H1 (cell line): Measurements from ENCODE around the gene ORC6. TPM values are rescaled to one million over a fixed set of nuclear protein-coding genes. Genes with fewer than 3 reads are reported as not detected.

Source experiments
- CTCF ChIA-PET: fragments of 300-600 bp; sonication (Branson Sonifier 250); formaldehyde crosslinking; loops from one replicate; lab custom pipeline; 2021; ENCODE audit not compliant: partially characterized antibody; lab: Charles Lee
- POLR2A ChIA-PET: fragments of 300-600 bp; sonication (Branson Sonifier 250); formaldehyde crosslinking; loops from one replicate; lab custom pipeline; 2021; ENCODE audit warnings: inconsistent platforms; ENCODE audit not compliant: partially characterized antibody; lab: Charles Lee
- DNase-seq, 2 experiments: peaks; one replicate each; pipeline versions ENCODE4 v3.0.0 to v3.0.0-alpha.2; 2010 to 2022; ENCODE audit warnings: low spot score in 2 of 2, low read depth in 1 of 2, mixed read lengths in 1 of 2
- FAIRE-seq: peaks from 2 replicates; lab custom pipeline; 2011; peaks lifted over from hg19 to GRCh38; lab: Jason Lieb, UNC
- H2AFZ ChIP-seq: 2 replicates; pipeline ENCODE4 v1.8.1; 2012; ENCODE audit warnings: low read length, inconsistent platforms
- H2AK5ac ChIP-seq: 2 replicates; pipeline ENCODE4 v1.6.1; 2013; ENCODE audit warnings: low read depth, low read length
- H2BK120ac ChIP-seq: replicated peaks from 2 replicates; pipeline ENCODE3; 2013; ENCODE audit warnings: low read depth, low read length, inconsistent platforms
- H2BK12ac ChIP-seq: 2 replicates; pipeline ENCODE4 v1.6.1; 2013; ENCODE audit warnings: low read depth, low read length
- H2BK15ac ChIP-seq: 2 replicates; pipeline ENCODE4 v1.6.1; 2013; ENCODE audit warnings: low read length
- H2BK20ac ChIP-seq: 2 replicates; pipeline ENCODE4 v1.6.1; 2013; ENCODE audit warnings: low read length
- H2BK5ac ChIP-seq: 2 replicates; pipeline ENCODE4 v1.6.1; 2013; ENCODE audit warnings: low read depth, low read length
- H3K14ac ChIP-seq: 2 replicates; pipeline ENCODE4 v1.6.1; 2013; ENCODE audit warnings: inconsistent platforms; ENCODE audit not compliant: insufficient read length
- H3K18ac ChIP-seq: 2 replicates; pipeline ENCODE4 v1.6.1; 2013; ENCODE audit warnings: low read length; ENCODE audit errors: extremely low read depth
- H3K23ac ChIP-seq: 2 replicates; pipeline ENCODE4 v1.6.1; 2013; ENCODE audit warnings: inconsistent platforms; ENCODE audit not compliant: insufficient read length
- H3K23me2 ChIP-seq: 2 replicates; pipeline ENCODE4 v1.6.1; 2013; ENCODE audit warnings: low read depth, low read length
- H3K27ac ChIP-seq: 2 replicates; pipeline ENCODE4 v1.6.1; 2011; ENCODE audit warnings: low read depth, low read length, inconsistent platforms
- H3K27me3 ChIP-seq, 4 experiments: replicated peaks in 1 of 4; 1 replicate in 1 of 4; 2 replicates in 3 of 4; pipeline versions ENCODE4 v1.6.1 to v1.8.1; 2011 to 2013; ENCODE audit warnings: low read length in 3 of 4, mild to moderate bottlenecking in 3 of 4, inconsistent platforms in 2 of 4, mixed read lengths in 2 of 4, moderate library complexity in 1 of 4; ENCODE audit not compliant: control insufficient read depth in 3 of 4, insufficient read depth in 3 of 4; ENCODE audit errors: extremely low read depth in 1 of 4
- H3K36me3 ChIP-seq, 4 experiments: 2 replicates each; pipeline versions ENCODE4 v1.6.1 to v1.8.1; 2011 to 2013; ENCODE audit warnings: mild to moderate bottlenecking in 4 of 4, low read length in 3 of 4, moderate library complexity in 2 of 4, control low read depth in 1 of 4, inconsistent platforms in 1 of 4; ENCODE audit not compliant: insufficient read depth in 4 of 4, control insufficient read depth in 2 of 4
- H3K4ac ChIP-seq: replicated peaks from 2 replicates; pipeline ENCODE3; 2013; ENCODE audit warnings: low read length, low read depth, mixed read lengths, inconsistent platforms; ENCODE audit not compliant: insufficient read length
- H3K4me1 ChIP-seq, 4 experiments: replicated peaks in 1 of 4; 1 replicate in 1 of 4; 2 replicates in 3 of 4; pipeline versions ENCODE4 v1.6.1 to v1.8.1; 2011 to 2013; ENCODE audit warnings: low read length in 3 of 4, inconsistent platforms in 2 of 4, mixed read lengths in 1 of 4; ENCODE audit not compliant: insufficient read depth in 4 of 4, control insufficient read depth in 3 of 4
- H3K4me2 ChIP-seq, 2 experiments: 2 replicates each; pipeline versions ENCODE4 v1.6.1 to v1.8.1; 2011 to 2013; ENCODE audit warnings: low read depth in 2 of 2, low read length in 2 of 2, control low read depth in 1 of 2, inconsistent platforms in 1 of 2, mild to moderate bottlenecking in 1 of 2; ENCODE audit not compliant: insufficient read depth in 1 of 2
- H3K4me3 ChIP-seq, 4 experiments: fragments of 200-600, 300-600 bp in 1 of 4; sonication (generic), shearing (Covaris generic), sonication (Bioruptor Twin) in 1 of 4; 2 replicates each; pipeline versions ENCODE4 v1.5.1 to v1.8.1; 2011 to 2016; ENCODE audit warnings: low read length in 4 of 4, low read depth in 3 of 4, control low read depth in 2 of 4, inconsistent platforms in 2 of 4, mild to moderate bottlenecking in 2 of 4, mixed read lengths in 1 of 4, moderate library complexity in 1 of 4; ENCODE audit not compliant: insufficient read depth in 2 of 4; ENCODE audit errors: extremely low read depth in 1 of 4
- H3K56ac ChIP-seq: replicated peaks from 2 replicates; pipeline ENCODE3; 2013; ENCODE audit warnings: low read depth, mild to moderate bottlenecking, mixed read lengths, low read length, inconsistent platforms; ENCODE audit not compliant: insufficient read length
- H3K79me1 ChIP-seq: 2 replicates; pipeline ENCODE4 v1.6.1; 2013; ENCODE audit warnings: low read depth, low read length, control low read depth
- H3K79me2 ChIP-seq, 2 experiments: 2 replicates each; pipeline versions ENCODE4 v1.6.1 to v1.8.1; 2012 to 2013; ENCODE audit warnings: low read length in 2 of 2, mild to moderate bottlenecking in 2 of 2, inconsistent platforms in 1 of 2; ENCODE audit not compliant: insufficient read depth in 2 of 2, control insufficient read depth in 1 of 2
- H3K9ac ChIP-seq, 4 experiments: replicated peaks in 1 of 4; 1 replicate in 1 of 4; 2 replicates in 3 of 4; pipeline versions ENCODE4 v1.6.1 to v1.8.1; 2011 to 2013; ENCODE audit warnings: low read depth in 3 of 4, low read length in 3 of 4, control low read depth in 2 of 4, mild to moderate bottlenecking in 2 of 4, moderate library complexity in 2 of 4, inconsistent platforms in 1 of 4; ENCODE audit errors: extremely low read depth in 1 of 4
- H3K9me3 ChIP-seq, 2 experiments: 2 replicates each; pipeline versions ENCODE4 v1.6.1 to v1.8.1; 2012 to 2013; ENCODE audit warnings: mild to moderate bottlenecking in 2 of 2, moderate library complexity in 2 of 2, control low read depth in 1 of 2, inconsistent platforms in 1 of 2, low read depth in 1 of 2, low read length in 1 of 2, mixed read lengths in 1 of 2; ENCODE audit not compliant: insufficient read depth in 2 of 2
- H4K20me1 ChIP-seq, 2 experiments: replicated peaks in 1 of 2; 2 replicates each; pipeline versions ENCODE3 to v1.8.1; 2011 to 2013; ENCODE audit warnings: inconsistent platforms in 2 of 2, low read length in 2 of 2, mild to moderate bottlenecking in 1 of 2; ENCODE audit not compliant: insufficient read depth in 2 of 2, control insufficient read depth in 1 of 2
- H4K5ac ChIP-seq: 2 replicates; pipeline ENCODE4 v1.6.1; 2013; ENCODE audit warnings: low read length, low read depth, mixed read lengths, inconsistent platforms; ENCODE audit not compliant: insufficient read length
- H4K8ac ChIP-seq: 2 replicates; pipeline ENCODE4 v1.8.0; 2013; ENCODE audit warnings: mild to moderate bottlenecking, moderate library complexity, low read length, inconsistent platforms; ENCODE audit not compliant: insufficient read depth; ENCODE audit errors: extremely low read depth
- H4K91ac ChIP-seq: replicated peaks from 2 replicates; pipeline ENCODE3; 2013; ENCODE audit warnings: low read length, mixed read lengths, inconsistent platforms; ENCODE audit not compliant: insufficient read length
- CBX8 ChIP-seq: fragments of 300-800, 300-1000 bp; sonication (generic); IDR thresholded peaks from 2 replicates; pipeline ENCODE4 v1.7.1; 2016; ENCODE audit warnings: low read depth, low read length, borderline replicate concordance
- EZH2 ChIP-seq: fragments of 200-600 bp; sonication (generic); IDR thresholded peaks from 2 replicates; pipeline ENCODE4 v1.7.1; 2012; ENCODE audit warnings: low read depth, mild to moderate bottlenecking, moderate library complexity, low read length, inconsistent platforms; ENCODE audit not compliant: severe bottlenecking
- FOSL1 ChIP-seq: IDR thresholded peaks from 2 replicates; pipeline ENCODE4 v1.6.1; 2011; ENCODE audit warnings: mild to moderate bottlenecking, low read depth, low read length, moderate library complexity; ENCODE audit not compliant: insufficient read depth
- HDAC6 ChIP-seq: IDR thresholded peaks from one replicate; pipeline ENCODE4 v1.7.1; 2012; ENCODE audit warnings: low read depth, mild to moderate bottlenecking, inconsistent platforms, low read length, moderate library complexity
- PHF8 ChIP-seq: fragments of 200-600 bp; sonication (generic); conservative IDR thresholded peaks from 2 replicates; pipeline ENCODE4 v1.7.1; 2012; ENCODE audit warnings: low read depth, mild to moderate bottlenecking, inconsistent platforms, low read length, moderate library complexity
- RBBP5 ChIP-seq: IDR thresholded peaks from 2 replicates; pipeline ENCODE4 v1.7.1; 2012; ENCODE audit warnings: low read depth, mild to moderate bottlenecking, inconsistent platforms, low read length, moderate library complexity, borderline replicate concordance
- RFX5 ChIP-seq: IDR thresholded peaks from 2 replicates; pipeline ENCODE4 v1.6.1; 2011; ENCODE audit warnings: low read depth, low read length, improper control_type of control experiment, borderline replicate concordance
- SIN3A ChIP-seq, 2 experiments: IDR thresholded peaks in 1 of 2; conservative IDR thresholded peaks in 1 of 2; 2 replicates each; pipeline ENCODE4 v1.6.1; 2011 to 2012; ENCODE audit warnings: low read length in 2 of 2, improper control_type of control experiment in 1 of 2, low read depth in 1 of 2, mild to moderate bottlenecking in 1 of 2
- SIRT6 ChIP-seq: IDR thresholded peaks from one replicate; pipeline ENCODE4 v1.7.1; 2012; ENCODE audit warnings: low read length, inconsistent platforms
- SP1 ChIP-seq: IDR thresholded peaks from 2 replicates; pipeline ENCODE4 v1.6.1; 2011; ENCODE audit warnings: low read depth, low read length
- USF2 ChIP-seq: IDR thresholded peaks from 2 replicates; pipeline ENCODE4 v1.6.1; 2011; ENCODE audit warnings: low read length, improper control_type of control experiment
- WGBS, 2 experiments: shearing (Covaris generic) in 1 of 2; methylation state at CpG; one replicate each; pipeline versions ENCODE4 v1.1.6 to v1.1.7; 2013 to 2015; ENCODE audit warnings: low lambda C conversion rate in 2 of 2, mixed read lengths in 2 of 2, inconsistent platforms in 1 of 2, low coverage in 1 of 2, missing lambda C conversion rate in 1 of 2; ENCODE audit not compliant: insufficient replicate concordance in 2 of 2, insufficient coverage in 1 of 2, insufficient read length in 1 of 2; ENCODE audit errors: extremely low coverage in 1 of 2, missing lambda C conversion rate in 1 of 2; 5-methylcytosine and 5-hydroxymethylcytosine counted together
- polyA plus RNA-seq, 7 experiments: library from polyadenylated mRNA; depleted of rRNA in 3 of 7; stranded (reverse) in 5 of 7; unstranded in 2 of 7; fragments of >200 nt in 5 of 7; fragments of 200-250 nt in 2 of 7; gene quantifications; 1 replicate in 5 of 7; 2 replicates in 1 of 7; 4 replicates in 1 of 7; pipeline versions ENCODE4 v1.2.1 to v1.2.3, GENCODE V29; 2011 to 2013; ENCODE audit warnings: missing spikeins in 2 of 7, mixed read lengths in 2 of 7
- total RNA-seq: library from RNA; stranded (reverse); fragmentation: NEBNext Ultra II Directional; extraction: Animal tissue kit (Norgen Biotek cat#: 25700); gene quantifications from 2 replicates; pipeline ENCODE4 v1.2.1, GENCODE V29; 2021

The ORC6 gene
- total and polyA plus RNA-seq, 2 of the 8 experiments (the other 6 are each of a cell fraction or from before 2014, with no cell fraction given), result 41.8 to 67.4 TPM

- Histone ChIP-seq H3K23me2 (no peaks in the 10 kb centered on the region), H2AFZ (no peak overlapping the region), H2BK20ac (no peak overlapping the region), H3K23ac (no peak overlapping the region), H3K18ac (no peak overlapping the region), H3K79me1 (no peaks in the 10 kb centered on the region), H2AK5ac (no peak overlapping the region), H3K27me3 (no peaks in the 10 kb centered on the region), H2BK120ac (no peak overlapping the region), H4K5ac (no peak overlapping the region), H2BK12ac (no peak overlapping the region), H3K9ac (no peak overlapping the region), H3K4me2 (no peak overlapping the region), H2BK15ac (no peak overlapping the region), H3K79me2 (peaks cover 0 to 9% of the 10 kb centered on the region in 2 experiments; a peak in 2 of 4 replicates), H3K9me3 (no peaks in the 10 kb centered on the region), H4K8ac (no peak overlapping the region), H3K4me3 (no peak overlapping the region), H3K14ac (no peak overlapping the region), H4K91ac (no peak overlapping the region), H3K4me1 (no peaks in the 10 kb centered on the region), H3K56ac (no peak overlapping the region), H3K27ac (no peak overlapping the region), H3K36me3 (peaks cover 20 to 69% (median 50%) of the 10 kb centered on the region in 4 experiments), H3K4ac (no peak overlapping the region), H4K20me1 (peaks cover 0 to 1% of the 10 kb centered on the region in 2 experiments), H2BK5ac (no peak overlapping the region)
- FAIRE-seq (no peak), DNase-seq (no peak)
- POLR2A ChIA-PET, result interaction anchor here (1.1 to 1.4 kb wide), 3 partner anchors 10 to 25 kb away, joined by 3 read pairs; no protein-coding TSS in a partner anchor
- 90% methylated on average over 3 of the region's 3 CpGs; no CpG with 5 or more reads in 1 of the 2 experiments for WGBS, 2 experiments
- CTCF ChIA-PET, result interaction anchor here (1.4 to 1.9 kb wide), 2 partner anchors 12 to 88 kb away, joined by 3 to 5 read pairs; no protein-coding TSS in a partner anchor
- no peak for TF ChIP-seq CBX8
- TF ChIP-seq SP1, result no peak
- TF ChIP-seq FOSL1, result no peak
- no peak for TF ChIP-seq EZH2
- no peak for TF ChIP-seq SIN3A (conservative IDR thresholded peaks at IDR 0.05 in 1 of 2, IDR thresholded peaks at IDR 0.05 in 1 of 2; ENCODE audit: low read depth in 1 of 2, low read length in 2 of 2)
- TF ChIP-seq RFX5, result no peak
- TF ChIP-seq USF2, result no peak
- TF ChIP-seq HDAC6, result no peak
- no peak for TF ChIP-seq RBBP5
- TF ChIP-seq SIRT6, result no peak
- TF ChIP-seq PHF8, result no peak
These were observed 7.5 kb downstream of the ORC6 start for GRCh38 chr16:46696957-46697356.
